ENCODE measurements around the gene SPR.

GRCh38 chr2:72896446-72896845 is 9.2 kb downstream of the SPR start:
- no peak for TF ChIP-seq ZNF274 (IDR thresholded peaks at IDR 0.05; ENCODE audit: low read depth, low read length)
- TF ChIP-seq YY1 (IDR thresholded peaks at IDR 0.05; ENCODE audit: insufficient read depth, insufficient read length): no peak
- no peak for TF ChIP-seq SUZ12 (IDR thresholded peaks at IDR 0.05; ENCODE audit: extremely low read depth, insufficient read depth, insufficient read length)

Data from NT2/D1 (cell line).